Measurements from ENCODE around the gene GSTO2.
A peak's percentile ranks its signal among the peaks of the same experiment; 100 is the strongest.

Gene GSTO2

DNA sequence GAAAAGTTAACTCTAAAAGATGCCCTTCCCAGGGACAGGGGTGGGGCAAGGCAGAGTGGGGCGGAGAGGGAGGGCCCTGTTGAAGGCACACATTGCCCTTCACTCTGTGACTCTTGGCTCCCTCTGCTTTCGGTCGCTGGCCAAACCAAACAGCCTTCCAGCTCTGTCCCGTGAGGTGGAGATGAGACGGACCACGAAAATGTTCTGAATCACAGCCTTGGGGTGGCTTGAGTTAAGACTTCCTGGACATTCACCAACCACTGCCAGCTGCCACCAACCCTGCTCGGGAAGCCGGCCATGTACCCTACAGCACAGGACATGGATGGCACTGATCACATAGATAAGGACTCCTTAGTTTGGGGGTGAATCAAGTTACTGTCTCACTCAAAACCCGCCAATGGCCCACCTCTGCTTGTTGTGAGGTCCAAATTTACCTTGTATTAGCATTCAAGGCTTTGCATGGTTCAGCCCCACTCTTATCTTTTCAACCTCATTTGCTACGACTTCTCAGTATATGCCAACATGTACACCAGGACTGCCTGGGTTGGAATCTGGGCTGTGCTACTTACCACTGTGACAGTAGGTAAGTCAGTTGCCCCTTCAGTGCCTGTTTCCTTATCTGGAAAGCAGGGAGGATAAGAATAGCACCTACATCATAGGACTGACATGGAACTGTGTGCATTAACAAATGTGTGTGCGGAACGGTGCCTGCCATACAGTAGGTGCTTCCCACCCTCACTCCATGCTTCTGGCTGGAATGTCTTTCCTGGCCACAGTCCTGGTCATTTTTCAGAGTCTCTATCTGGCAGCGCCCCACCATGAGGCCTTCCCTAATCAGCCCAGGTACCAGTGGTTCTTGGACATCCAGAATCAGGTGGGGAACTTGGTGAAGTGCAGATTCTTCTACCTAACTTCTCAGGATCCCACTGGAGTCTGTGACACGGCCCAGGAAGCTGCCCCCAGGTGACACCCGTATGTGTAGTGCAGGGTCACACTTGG is 41.3 kb downstream of the GSTO2 start:
- no peak for DNase-seq

DNA sequence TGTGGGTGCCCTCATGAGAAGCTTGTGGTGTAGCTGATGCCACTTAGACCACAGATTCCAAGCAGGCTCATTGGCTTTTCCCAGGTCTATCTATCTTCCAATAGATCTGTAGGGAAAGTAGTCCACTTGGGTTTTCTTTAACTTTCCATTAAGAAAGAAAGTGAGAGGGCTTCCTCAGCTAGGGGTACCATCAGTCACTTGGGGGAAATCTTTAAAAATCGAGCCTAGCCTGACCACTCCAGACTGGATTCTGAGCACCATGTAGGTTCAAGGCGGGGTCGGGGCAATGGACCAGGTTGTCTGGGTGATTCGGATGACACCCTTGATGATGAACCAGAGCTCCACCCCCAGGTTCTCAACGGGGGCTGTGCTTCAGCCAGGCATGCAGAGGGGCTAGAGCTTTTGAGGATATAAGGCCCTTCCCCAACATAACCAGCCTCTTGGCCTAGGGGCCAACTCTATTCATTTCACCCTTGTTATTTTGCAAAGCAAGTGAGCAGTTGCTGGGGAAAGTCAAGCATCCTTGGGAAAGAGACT is 42.3 kb downstream of the GSTO2 start:
- DNase-seq, result no peak

DNA sequence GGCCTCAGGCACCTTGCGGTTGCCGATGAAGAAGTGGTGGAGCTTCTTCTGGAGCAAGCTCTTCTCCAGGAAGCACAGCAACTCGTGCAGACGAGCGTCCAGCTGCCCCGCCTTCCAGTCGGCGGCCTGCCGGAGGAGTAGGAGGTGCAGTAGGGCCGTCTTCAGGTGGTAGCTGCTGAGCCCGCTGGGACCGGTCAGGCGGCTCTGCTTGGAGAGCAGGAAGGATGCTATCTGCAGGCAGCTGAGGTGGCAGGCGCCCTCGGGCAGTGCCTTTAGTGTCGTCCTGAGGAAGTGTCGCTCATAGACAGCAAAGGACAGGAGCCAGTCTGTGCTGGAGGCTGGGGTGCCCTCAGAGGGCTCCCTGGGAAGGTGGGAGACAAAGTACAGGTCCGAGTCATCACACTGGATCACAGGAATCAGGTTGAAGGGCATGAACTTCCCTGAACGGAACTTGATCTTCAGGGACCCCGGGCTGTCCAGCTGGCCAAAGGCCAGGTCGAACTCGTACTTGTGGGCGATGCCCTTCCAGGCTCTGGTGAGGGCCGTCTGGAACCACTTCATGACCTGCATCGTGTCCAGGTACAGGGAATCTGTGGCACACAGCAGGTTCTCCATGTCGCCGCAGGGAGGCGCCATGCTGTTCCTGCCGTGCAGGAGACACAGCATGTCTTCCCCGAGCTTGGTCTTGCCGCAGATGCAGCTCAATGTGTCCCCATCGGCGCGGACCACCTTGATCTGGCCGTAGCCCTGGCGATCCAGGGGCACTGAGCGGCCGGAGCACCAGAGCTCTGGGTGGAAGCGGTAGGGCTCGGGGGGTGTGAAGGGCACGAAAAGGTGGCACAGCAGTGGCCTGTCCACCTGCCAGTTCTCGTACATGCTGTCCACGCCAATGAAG is 45.9 kb downstream of the GSTO2 start:
- no peak for DNase-seq

DNA sequence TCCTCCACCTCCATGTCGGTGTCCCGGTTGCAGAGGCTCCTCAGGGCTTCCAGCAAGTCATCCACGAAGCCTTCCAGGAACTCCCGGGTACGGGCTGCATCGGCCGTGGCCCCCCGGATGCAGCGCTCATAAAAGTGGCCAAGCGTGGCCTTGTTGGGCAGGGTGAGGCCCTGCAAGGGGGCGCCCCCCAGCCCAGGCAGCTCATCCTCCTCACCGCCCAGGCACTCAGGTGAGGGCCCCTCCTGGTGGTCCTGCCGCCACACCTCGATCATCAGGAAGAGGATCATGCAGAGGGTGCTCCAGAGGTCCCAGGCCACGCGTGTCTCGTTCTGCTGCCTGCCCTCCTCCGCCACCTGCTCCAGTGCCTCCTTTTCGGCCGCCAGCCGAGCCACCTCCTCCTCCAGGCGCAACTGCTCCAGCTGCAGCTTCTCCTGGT is 46.5 kb downstream of the GSTO2 start:
- DNase-seq, result no peak

DNA sequence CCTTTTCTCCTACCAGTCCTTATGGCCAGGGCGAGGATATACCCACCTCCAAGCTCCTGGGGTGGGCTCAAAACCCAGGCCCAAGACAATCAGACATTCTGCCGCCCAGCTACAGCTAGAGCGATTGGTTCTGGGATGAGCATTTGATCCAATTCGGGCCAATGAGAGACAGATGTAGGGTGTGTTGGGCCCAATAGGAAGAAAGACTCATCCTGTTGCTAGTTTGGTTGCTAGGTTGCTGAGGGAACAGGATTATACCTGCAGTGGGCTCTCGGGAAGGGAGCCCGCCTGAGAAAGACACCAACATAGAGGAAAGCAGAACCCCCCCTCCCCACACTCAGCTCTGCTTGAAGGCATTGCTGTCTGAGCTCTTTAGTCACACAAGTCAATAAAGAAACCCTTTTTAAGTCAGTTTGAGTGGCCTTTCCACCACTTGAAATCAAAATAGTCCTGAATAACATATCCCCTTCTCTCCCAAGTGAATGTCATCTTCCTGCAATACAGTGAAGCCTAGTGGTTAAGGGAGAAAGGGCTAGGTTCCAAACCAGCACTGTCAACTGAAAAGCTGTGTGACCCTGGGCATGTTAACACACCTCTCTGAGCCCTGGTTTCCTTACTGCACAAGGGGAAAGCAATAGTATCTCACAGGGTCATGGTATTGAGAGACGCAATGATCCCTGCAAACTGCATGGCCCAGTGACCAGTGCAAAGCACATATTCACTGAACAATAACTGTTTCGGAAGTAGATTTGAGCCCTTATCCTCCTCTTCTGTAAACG is 47.5 kb downstream of the GSTO2 start:
- no peak for DNase-seq

DNA sequence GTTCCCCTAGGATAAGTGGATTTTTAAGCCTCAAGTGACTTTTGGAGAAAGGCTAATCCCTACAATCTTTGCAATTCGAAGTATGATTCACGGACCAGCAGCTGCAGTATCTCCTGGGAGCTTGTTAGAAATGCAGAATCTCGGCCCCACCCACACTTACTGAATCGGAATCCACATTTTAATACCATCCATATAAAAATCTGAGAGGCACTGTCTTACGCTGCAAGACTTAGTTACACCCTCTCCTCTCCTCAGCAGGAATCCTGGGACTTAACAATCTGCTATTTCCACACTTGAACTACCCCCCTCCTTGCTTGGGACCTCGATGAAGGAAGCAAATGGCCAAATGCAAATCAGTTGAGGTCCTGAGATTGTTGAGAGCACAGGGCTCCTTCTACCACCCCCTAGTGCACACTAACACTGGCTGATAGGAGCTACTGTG is 48.3 kb downstream of the GSTO2 start:
- no peak for DNase-seq

DNA sequence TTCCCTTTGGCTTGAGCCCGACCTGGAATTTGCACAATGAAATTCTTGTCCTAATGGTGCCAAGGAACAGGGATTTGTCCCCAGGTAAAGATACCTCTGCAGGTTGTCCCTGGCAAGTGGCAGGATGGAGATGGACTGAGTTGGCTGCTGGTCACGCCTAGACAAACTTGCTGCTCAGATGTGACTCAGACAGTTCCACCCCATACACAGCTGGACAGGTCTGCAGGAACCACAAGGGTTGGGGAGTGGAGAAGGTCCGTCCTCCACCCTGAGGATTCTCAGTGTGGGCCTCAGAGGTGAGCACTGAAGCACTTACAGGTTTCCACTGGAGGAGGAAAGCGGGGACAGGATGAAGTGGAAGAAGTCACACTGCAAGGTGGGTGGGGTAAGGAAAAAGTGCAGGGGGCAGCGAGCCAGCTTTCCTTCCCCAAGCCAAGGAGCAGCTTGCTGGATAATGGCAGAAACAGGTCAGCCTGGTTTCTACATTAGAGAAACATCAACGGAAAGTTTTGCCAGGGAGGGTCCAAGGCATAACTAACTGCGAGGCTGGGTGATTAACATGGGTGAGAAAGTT is 48.8 kb downstream of the GSTO2 start:
- no peak for DNase-seq

DNA sequence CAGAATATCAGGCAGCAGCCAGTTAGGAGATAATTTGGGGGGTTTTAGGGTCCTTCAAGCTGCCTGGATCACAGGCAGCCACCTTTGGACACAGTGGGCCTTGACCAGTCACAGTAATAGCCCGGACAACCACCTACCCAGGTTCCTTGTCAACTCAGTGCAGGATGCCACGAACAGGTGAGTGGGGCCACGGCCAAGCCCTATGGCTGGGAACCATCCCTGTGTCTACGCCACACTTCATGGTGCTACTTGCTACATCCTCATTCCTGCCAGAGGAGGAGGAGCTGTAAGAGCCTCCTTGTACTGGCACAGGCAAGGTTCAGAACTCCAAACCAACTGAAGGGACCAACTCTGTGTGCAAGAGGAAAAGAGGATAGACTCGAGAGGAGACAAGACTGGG is 49.3 kb downstream of the GSTO2 start:
- DNase-seq, result no peak

DNA sequence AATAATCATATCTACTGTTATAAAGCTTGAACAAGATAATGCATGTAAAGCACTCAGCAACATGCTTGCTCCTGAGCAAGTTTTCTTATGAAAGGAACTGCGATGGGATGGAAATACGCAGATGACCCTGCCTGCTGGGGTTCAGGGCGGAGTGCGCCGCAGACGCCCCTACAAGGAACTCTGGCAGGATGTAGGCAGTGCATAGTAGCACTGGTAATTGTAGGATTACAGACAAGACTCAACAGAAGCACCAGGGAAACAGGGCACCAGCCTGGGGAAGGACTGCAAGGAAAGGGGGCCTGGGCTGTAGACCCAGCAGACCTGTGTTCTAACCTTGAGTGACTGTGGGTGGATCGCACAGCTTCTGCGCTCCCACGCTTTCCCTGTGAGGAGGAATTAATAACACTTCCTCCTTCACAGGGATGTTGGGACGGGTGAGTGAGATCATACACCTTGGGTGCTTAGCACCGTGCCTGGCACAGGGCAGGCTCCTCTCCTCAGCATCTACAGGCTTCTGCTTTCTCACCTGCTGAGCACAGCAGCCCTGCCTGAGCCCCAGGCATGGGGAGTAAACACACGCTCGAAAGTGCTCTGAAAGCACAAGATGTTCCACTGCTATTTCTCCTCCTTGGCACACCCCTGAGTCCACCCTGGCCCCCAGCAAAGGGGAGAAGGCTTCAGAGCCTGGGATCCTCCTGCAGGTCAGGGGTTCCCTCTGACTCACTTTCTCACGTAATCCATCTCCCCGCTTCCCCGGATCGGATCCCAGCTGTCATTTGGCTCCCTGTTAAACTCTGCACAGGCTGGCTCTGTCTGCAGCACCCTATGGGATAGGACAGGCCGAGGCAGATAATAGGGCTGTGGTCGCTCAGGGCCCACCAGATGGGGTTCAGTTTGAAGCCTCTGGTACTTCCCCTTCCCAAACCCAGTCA is 50.1 kb downstream of the GSTO2 start:
- DNase-seq, result no peak

DNA sequence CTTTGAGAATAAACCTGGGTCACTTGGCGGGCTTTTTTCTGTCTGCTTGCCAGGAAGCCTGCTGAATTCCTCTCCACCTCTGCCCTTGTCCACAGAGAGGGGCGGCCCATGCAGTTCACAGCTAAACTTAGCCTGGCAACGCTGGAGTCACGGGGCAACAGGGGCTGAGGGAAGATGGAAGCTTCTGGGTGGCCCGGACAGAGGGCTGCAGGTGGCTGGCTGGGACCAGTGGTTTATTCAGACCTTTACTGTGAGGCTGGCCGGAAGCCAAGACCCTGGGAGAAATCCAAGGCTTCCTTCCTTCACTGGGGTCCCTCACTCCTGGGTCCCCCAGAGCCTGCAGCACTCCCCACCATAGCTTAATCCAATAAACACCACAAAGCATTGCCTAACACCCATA is 52.2 kb downstream of the GSTO2 start:
- no peak for DNase-seq

DNA sequence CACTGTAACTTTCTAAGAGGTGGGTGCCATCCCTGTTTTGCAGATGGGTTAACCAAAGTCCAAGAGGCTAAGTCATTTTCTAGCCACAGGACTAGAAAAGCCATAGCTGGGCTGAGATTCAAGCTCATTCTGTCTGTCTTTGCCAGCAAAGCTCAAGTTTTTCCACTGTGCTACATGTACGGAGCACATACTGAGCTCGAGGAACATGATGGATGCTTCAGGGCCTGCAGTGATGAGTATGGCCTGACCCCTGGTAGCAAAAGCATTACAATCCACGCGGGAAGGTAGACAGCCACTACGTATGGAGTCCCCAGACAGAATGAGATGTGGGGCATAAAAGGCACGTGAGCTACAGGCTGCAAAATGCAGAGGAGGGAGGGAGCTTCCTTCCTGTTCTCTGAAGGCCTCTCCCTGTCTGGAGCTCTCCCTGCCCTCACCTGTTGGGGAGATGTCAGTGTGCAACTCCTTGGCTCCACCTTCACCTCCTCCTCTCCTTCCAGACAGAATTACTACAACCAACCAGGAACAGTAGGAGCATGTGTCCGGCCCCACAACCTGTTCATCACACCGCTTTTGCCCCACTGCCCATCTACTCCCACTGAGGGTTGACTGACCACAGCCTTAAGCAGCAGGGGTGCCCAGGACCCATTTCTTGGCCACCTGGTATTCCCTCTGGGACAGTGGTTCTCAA is 52.9 kb downstream of the GSTO2 start:
- DNase-seq, result no peak

DNA sequence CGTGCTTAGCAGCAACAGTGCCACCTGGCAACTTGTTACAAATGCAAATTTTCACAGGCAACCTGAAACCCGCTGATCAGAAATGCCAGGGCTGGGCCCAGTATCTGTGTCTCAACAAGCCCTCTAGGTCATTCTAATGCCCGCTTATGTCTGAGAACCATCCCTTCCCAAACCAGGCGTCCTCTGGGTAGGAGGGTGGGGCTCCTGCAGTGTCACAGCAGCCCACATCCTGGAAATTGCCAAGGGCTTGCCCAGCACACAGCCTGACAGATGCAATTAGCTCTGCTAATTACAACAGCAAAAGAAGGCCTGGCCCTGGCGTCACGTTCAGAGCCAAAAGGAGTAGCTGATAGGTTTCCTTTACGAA is 53.4 kb downstream of the GSTO2 start:
- peak; percentile 21 for DNase-seq

DNA sequence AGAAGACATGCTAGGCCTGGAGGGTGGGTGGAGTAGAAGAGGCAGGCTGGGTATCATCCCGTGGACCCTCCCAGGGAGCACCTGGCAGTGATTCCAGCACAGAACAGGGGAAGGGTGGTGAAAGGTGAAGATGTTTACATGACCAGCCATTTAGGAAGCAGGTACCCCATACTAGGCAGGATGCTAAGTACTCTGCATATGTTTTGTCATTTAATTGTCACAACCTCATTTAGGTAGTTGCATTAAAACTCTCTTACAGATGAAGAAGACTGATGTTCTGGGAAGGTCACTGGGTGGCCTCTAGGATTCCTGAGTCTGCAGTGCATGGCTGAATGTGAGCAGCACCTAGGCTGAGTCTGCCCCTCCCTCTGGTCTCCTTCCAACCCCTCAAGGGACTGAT is 54.1 kb downstream of the GSTO2 start:
- no peak for DNase-seq

DNA sequence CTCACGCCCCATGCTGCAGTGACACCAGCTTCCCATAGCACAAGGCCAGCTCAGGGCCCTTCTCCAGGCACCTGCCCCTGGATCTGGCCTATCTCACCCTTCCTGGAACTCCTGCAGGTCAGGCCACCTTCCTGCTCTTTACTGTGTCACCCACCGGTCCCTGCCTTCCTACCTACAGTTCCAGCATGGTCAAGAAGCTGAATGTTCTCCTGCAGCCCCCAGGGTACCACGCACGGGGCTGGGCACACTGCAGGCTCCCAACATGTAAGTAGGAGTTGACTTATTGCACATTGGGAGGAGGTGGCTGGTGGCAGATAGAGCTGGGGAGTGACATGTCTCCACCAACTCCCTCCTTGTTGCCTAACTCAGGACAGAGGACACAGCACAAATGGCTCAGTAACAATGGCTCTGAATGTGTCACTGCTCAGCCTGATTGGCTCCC is 54.8 kb downstream of the GSTO2 start:
- no peak for DNase-seq

DNA sequence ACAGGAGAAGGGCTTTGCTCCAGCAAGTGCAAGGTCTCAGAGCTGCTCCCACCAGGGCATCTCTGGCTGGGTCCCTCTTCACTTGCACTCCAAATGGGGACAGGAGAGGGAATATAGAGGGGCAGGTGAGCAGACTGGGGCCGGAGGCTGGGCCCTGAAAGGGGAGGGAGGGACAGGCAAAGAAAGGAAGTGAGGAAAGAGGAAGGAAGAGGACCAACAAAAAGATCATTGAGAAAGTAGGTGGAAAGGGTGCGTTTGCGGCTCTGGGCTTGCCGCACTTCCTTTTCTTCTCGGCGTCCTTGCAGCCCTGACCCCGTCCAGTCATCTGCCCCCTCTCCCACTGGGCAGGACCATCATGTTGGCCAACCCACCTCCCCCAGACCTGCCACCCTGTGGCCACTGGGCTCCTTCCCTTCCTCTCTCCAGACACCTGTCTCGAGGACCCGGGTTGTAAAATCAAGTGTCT is 55.3 kb downstream of the GSTO2 start:
- DNase-seq, result no peak

DNA sequence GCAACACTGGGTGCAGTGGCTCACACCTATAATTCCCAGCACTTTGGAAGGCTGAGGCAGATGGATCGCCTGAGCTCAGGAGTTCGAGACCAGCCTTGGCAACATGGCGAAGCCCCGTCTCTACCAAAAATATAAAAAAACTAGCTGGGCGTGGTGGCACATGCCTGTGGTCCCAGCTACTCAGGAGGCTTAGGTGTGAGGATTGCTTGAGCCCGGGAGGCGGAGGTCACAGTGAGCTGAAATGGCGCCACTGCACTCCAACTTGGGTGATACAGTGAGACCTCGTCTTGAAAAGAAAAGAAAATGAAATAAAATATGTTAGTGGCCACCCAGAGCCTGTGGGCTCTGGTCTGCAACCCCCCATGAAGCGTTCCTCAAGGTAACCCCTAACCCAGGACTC is 55.9 kb downstream of the GSTO2 start:
- DNase-seq, result no peak

DNA sequence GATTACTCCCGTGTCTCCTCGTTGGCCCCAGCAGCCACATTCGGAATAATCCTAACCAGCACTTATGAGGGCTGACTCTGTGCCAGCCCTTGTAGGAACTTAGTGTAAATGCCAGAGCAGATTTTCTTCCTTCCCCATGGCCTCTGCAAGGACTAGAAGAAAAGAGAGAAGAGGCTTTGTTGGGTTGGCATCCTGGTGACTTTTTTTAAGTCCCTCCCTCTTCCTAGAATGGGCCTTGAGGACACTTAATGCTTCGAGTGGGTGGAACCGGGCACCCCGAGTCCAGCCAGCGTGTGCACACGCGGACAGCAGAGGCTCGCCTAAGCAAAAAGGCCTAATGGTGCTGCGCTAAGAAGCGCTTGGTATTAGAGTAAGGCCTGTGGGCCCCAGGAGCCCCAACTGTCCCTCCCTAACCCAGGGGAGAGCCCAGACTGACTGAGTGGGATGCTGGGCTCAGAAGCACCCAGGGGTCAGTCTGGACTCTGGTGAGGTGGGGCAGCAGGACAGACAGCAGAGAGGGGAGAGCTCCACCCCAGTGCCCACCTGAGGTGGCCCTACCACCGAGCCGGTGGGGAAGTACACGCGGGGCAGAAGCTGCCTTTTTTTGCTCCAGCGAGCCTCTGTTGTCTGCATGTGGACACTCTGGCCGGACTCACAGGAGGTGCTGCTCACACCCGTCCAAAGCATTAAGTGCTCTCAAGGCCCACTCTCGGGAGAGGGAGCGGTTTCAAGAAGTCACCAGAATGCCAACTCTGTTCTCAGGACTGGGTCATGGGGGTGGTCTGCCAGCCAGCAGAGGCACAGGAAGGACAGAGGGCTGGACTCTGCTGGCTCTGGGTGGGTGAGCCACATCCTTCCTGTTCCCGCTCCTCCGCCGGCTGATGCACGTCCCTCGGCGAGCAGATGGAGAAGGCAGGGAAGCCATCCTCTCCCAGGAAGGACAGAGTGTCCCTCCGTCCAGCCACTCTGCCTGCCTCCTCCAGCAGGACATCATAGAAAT is 56.8 kb downstream of the GSTO2 start:
- no peak for DNase-seq

DNA sequence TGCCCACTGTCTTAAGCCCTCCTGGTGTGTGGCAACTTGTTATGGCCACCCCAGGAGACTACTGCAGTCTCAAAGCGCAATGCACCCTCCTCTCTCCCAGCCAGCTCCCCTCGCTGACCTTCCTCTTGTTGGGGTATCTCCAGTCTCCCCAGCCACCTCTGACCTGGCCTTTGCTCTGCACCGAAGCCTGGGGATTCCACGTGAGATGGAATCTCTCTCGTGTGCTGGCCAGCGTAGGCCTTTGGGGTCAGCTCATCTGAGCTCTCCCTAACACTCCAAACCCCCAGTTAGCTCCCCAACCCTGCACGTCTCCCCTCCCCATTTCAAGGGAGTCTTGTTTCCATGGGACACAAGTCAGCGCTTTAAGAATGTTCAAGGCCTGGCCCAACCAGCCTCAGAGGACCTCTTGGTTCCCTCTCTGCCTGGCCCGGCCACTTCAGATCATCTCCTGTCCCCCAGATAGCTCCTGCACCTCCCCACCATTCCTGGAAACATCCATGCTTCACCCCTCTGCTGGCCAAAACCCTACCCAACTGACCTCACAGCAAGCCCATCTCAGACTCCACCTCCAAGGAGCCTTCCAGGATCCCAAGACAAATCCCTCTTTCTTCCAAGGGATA is 58.1 kb downstream of the GSTO2 start:
- no peak for DNase-seq

Measured in stimulated activated CD4-positive, alpha-beta T cell treated with anti-CD3 and anti-CD28 coated beads, Interleukin-1b, Interleukin-23, amount 100 ng/mL, for 48 hours (primary cell).